PC-3 (cell line): ENCODE measurements around the gene GEMIN5. TPM values are rescaled to one million over a fixed set of nuclear protein-coding genes. Genes with fewer than 3 reads are reported as not detected.

ENCODE experiments used
- ATAC-seq: fragments of 200-7000 bp; cut with Tn5 transposase; 2 replicates; pipeline ENCODE4 v1.9.1; 2020; ENCODE audit warnings: mild to moderate bottlenecking, moderate library complexity
- BruUV-seq: library from RNA; stranded (reverse); fragments of 400-500 nt; replicated peaks from 2 replicates; lab custom pipeline; 2021; lab: Mats Ljungman, UMichigan
- CTCF ChIA-PET: fragments of 300-600 bp; sonication (Branson Sonifier 250); formaldehyde crosslinking; loops from one replicate; lab custom pipeline; 2022; ENCODE audit warnings: antibody characterized with exemption; lab: Charles Lee
- POLR2A ChIA-PET: fragments of 300-600 bp; sonication (Branson Sonifier 250); formaldehyde crosslinking; loops from one replicate; lab custom pipeline; 2022; ENCODE audit warnings: antibody characterized with exemption; ENCODE audit not compliant: unreplicated experiment; lab: Charles Lee
- DNase-seq: peaks from one replicate; pipeline ENCODE4 v3.0.0-alpha.2; 2015
- H2AFZ ChIP-seq: fragments of 300-600 bp; sonication (generic); 2 replicates; pipeline ENCODE4 v1.6.0; 2016; ENCODE audit warnings: antibody characterized with exemption, low read length
- H3F3A ChIP-seq: fragments of 300-600 bp; sonication (generic); one replicate; pipeline ENCODE4 v1.6.0; 2017; ENCODE audit warnings: antibody characterized with exemption, low read length, control low read depth, mild to moderate bottlenecking; ENCODE audit not compliant: unreplicated experiment
- H3K27ac ChIP-seq: fragments of 300-600 bp; sonication (generic); 2 replicates; pipeline ENCODE4 v1.5.1; 2016; ENCODE audit warnings: mild to moderate bottlenecking, low read length
- H3K27me3 ChIP-seq: fragments of 300-600 bp; sonication (generic); 2 replicates; pipeline ENCODE4 v1.6.1; 2016; ENCODE audit warnings: low read length, mixed read lengths
- H3K36me3 ChIP-seq: fragments of 300-600 bp; sonication (generic); 2 replicates; pipeline ENCODE4 v1.6.1; 2016; ENCODE audit warnings: low read depth, mixed run types, low read length, mixed read lengths
- H3K4me1 ChIP-seq: fragments of 300-600 bp; sonication (generic); 2 replicates; pipeline ENCODE4 v1.5.1; 2016; ENCODE audit warnings: low read length; ENCODE audit not compliant: insufficient read depth
- H3K4me2 ChIP-seq: fragments of 300-600 bp; sonication (generic); 2 replicates; pipeline ENCODE4 v1.6.0; 2016; ENCODE audit warnings: low read length
- H3K4me3 ChIP-seq: fragments of 300-600 bp; sonication (generic); 2 replicates; pipeline ENCODE4 v1.5.1; 2016; ENCODE audit warnings: mild to moderate bottlenecking, low read length, mixed read lengths
- H3K79me2 ChIP-seq: fragments of 300-600 bp; sonication (generic); 2 replicates; pipeline ENCODE4 v1.6.1; 2017; ENCODE audit warnings: low read length, mixed read lengths
- H3K9ac ChIP-seq: fragments of 300-600 bp; sonication (generic); 2 replicates; pipeline ENCODE4 v1.6.0; 2016; ENCODE audit warnings: mild to moderate bottlenecking, low read length
- H3K9me2 ChIP-seq: fragments of 300-600 bp; sonication (generic); replicated peaks from 2 replicates; pipeline ENCODE4 v1.6.1; 2016; ENCODE audit warnings: mixed run types, low read length, mixed read lengths
- H3K9me3 ChIP-seq: fragments of 300-600 bp; sonication (generic); 2 replicates; pipeline ENCODE4 v1.6.1; 2016; ENCODE audit warnings: low read length, mixed read lengths
- H4K20me1 ChIP-seq: fragments of 300-600 bp; sonication (generic); 2 replicates; pipeline ENCODE4 v1.6.1; 2016; ENCODE audit warnings: low read length, mixed read lengths
- EZH2 ChIP-seq: fragments of 300-600 bp; sonication (generic); IDR thresholded peaks from one replicate; pipeline ENCODE4 v1.6.1; 2017; ENCODE audit warnings: antibody characterized with exemption, mild to moderate bottlenecking, low read length; ENCODE audit not compliant: unreplicated experiment
- EZH2phosphoT487 ChIP-seq: fragments of 300-600 bp; sonication (generic); IDR thresholded peaks from 2 replicates; pipeline ENCODE4 v1.6.1; 2018; ENCODE audit warnings: mild to moderate bottlenecking, antibody characterized with exemption, low read length, borderline replicate concordance
- intact Hi-C: fragments of 100-400 bp; cut with micrococcal nuclease; formaldehyde crosslinking; loops from 2 replicates; pipeline ENCODE4 v1.9.0; 2023
- total RNA-seq: library from RNA; depleted of rRNA; stranded (reverse); fragments of >200 nt; gene quantifications from 2 replicates; pipeline ENCODE4 v1.2.3, GENCODE V29; 2014
- TF ChIP-seq, protein P1 (sequence below): fragments of 300-600 bp; sonication (generic); conservative IDR thresholded peaks from 2 replicates; pipeline ENCODE4 v1.5.1; 2017; ENCODE audit warnings: antibody characterized with exemption, low read depth, mild to moderate bottlenecking, low read length

GEMIN5 gene
- total RNA-seq, 1 experiment from 2014 or later, result 19.8 TPM

DNA sequence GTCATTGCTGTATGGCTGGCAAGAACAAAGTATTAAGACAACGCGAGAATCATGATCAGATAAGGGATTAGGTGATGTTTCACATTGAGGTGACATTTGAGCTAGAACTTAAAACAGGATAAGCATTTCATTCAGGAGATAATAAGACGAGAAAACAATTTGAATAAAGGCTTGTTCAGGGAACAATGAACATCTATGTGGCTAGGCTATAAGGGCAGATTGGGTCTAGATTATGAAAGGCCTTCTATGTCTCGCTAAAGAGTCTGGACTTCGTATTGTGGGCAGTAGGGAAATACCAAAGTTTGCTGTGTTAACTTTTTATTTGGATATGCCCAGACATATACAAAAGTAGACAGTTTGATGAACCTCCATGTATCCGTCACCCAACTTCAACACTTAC is 9.8 kb upstream of the GEMIN5 start:
- peaks cover 65% of the 10 kb centered on the region for H3K79me2 ChIP-seq
- DNase-seq (no peak), ATAC-seq (no peak)
- H3K27me3 ChIP-seq, result no peaks in the 10 kb centered on the region
- H3F3A ChIP-seq, result no peaks in the 10 kb centered on the region
- no peak overlapping the region for H3K4me3 ChIP-seq
- H4K20me1 ChIP-seq, result no peaks in the 10 kb centered on the region
- ChIA-PET CTCF (no interaction called here), POLR2A (no interaction called here)
- H3K4me1 ChIP-seq, result peaks cover under 1% of the 10 kb centered on the region; the same call in 1 of the 2 replicates
- peaks cover 4% of the 10 kb centered on the region; the same call in 1 of the 2 replicates for H3K36me3 ChIP-seq
- no peaks in the 10 kb centered on the region for H3K9me3 ChIP-seq
- H3K27ac ChIP-seq, result no peak overlapping the region
- H3K9me2 ChIP-seq, result no peaks in the 10 kb centered on the region
- intact Hi-C loops, result loop anchor here (10.0 kb wide), 2 partner anchors 193 to 303 kb away; partner anchors contain the start of gene LARP1
- no peak overlapping the region for H3K4me2 ChIP-seq
- TF ChIP-seq, protein P1, sequence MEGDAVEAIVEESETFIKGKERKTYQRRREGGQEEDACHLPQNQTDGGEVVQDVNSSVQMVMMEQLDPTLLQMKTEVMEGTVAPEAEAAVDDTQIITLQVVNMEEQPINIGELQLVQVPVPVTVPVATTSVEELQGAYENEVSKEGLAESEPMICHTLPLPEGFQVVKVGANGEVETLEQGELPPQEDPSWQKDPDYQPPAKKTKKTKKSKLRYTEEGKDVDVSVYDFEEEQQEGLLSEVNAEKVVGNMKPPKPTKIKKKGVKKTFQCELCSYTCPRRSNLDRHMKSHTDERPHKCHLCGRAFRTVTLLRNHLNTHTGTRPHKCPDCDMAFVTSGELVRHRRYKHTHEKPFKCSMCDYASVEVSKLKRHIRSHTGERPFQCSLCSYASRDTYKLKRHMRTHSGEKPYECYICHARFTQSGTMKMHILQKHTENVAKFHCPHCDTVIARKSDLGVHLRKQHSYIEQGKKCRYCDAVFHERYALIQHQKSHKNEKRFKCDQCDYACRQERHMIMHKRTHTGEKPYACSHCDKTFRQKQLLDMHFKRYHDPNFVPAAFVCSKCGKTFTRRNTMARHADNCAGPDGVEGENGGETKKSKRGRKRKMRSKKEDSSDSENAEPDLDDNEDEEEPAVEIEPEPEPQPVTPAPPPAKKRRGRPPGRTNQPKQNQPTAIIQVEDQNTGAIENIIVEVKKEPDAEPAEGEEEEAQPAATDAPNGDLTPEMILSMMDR, result no peak
- no peak for TF ChIP-seq EZH2
- no peak for TF ChIP-seq EZH2phosphoT487
- no peak overlapping the region for H2AFZ ChIP-seq
- H3K9ac ChIP-seq, result no peak overlapping the region
- no TSS peak for BruUV-seq

DNA sequence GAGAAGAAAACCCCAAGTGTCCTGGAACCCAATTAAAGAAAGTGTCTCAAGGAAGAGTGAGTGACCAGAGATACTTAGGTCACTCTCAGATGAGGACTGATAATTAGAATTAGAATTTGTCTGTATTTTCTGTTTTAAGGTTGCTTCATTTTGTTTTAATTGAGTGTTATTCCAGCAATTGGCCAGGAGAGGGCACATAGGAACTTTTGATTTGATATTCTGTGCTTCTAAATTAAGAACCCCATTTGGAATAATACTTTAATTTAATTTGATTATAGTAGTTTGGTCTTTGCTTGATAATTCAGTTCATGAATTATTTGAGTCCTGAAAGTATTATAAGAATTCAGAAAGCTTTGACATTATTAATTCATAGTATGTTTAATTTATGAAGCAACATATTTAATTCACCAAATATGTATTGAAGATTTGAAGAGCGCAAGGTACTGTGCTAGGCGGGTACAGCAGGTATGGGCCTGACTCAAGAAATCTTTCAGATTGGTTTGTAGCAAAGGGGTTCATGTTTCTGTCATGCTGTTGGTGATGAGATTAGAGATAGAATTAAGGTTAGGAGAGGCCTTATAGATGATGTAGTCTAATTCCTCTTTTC is 7.8 kb upstream of the GEMIN5 start:
- peaks cover 5% of the 10 kb centered on the region for H3K4me1 ChIP-seq
- H3K4me2 ChIP-seq, result no peak overlapping the region
- H3K27ac ChIP-seq, result no peak overlapping the region
- H3K79me2 ChIP-seq, result peaks cover 81% of the 10 kb centered on the region
- H3K9ac ChIP-seq, result no peak overlapping the region
- ChIA-PET POLR2A (no interaction called here), CTCF (no interaction called here)
- H3K9me2 ChIP-seq, result no peaks in the 10 kb centered on the region
- no peak overlapping the region for H3K4me3 ChIP-seq
- BruUV-seq, result no TSS peak
- no peaks in the 10 kb centered on the region for H4K20me1 ChIP-seq
- DNase-seq (peak; percentile 39), ATAC-seq (no peak)
- intact Hi-C loops, result loop anchor here (1.0 to 10.0 kb wide), 5 partner anchors 21 to 301 kb away; partner anchors contain the start of gene LARP1
- no peak overlapping the region for H2AFZ ChIP-seq
- no peaks in the 10 kb centered on the region for H3K9me3 ChIP-seq
- no peaks in the 10 kb centered on the region for H3K27me3 ChIP-seq
- peaks cover 4% of the 10 kb centered on the region; the same call in 1 of the 2 replicates for H3K36me3 ChIP-seq
- no peaks in the 10 kb centered on the region for H3F3A ChIP-seq
- TF ChIP-seq, protein P1, result peak; percentile 56
- TF ChIP-seq EZH2phosphoT487 (no peak), EZH2 (no peak)

DNA sequence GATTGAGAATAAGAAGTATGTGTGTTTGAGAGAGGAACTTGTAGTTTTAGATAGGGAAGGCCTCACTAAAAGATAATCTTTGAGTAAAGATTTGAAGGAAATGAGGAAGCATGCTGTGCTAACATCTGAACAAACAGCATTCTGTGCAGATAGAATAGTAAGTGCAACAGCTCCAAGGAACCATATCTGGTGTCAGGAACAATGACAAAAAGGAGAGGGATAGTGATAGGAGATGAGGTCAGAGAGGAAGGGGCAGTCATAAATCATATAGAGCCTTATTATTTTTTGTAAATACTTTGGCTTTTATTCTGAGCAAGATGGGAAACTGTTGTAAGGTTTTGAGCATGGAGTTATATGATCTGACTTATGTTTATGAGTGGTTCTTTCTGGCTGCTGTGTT is 6.7 kb upstream of the GEMIN5 start:
- POLR2A ChIA-PET, result no interaction called here
- Histone ChIP-seq H3K9me3 (no peaks in the 10 kb centered on the region), H3K36me3 (no peaks in the 10 kb centered on the region; the same call in 1 of the 2 replicates), H3K27me3 (no peaks in the 10 kb centered on the region), H3K4me3 (no peak overlapping the region), H3K4me2 (no peak overlapping the region), H4K20me1 (no peaks in the 10 kb centered on the region), H3K79me2 (peaks cover 73% of the 10 kb centered on the region), H3K27ac (no peak overlapping the region), H2AFZ (no peak overlapping the region), H3F3A (no peaks in the 10 kb centered on the region), H3K4me1 (peaks cover 9% of the 10 kb centered on the region), H3K9me2 (no peaks in the 10 kb centered on the region), H3K9ac (no peak overlapping the region)
- CTCF ChIA-PET, result no interaction called here
- DNase-seq (no peak), ATAC-seq (no peak)
- TF ChIP-seq, protein P1, result no peak
- no peak for TF ChIP-seq EZH2phosphoT487
- TF ChIP-seq EZH2, result no peak
- BruUV-seq, result no TSS peak
- intact Hi-C loops, result loop anchor here (1.0 to 10.0 kb wide), 6 partner anchors 22 to 300 kb away; partner anchors contain the start of genes CNOT8 and LARP1
